SK-N-SH (cell line): ENCODE measurements around the gene TRPT1.

Experiments
- EZH2phosphoT487 ChIP-seq: fragments of 200-600 bp; sonication (generic); IDR thresholded peaks from 2 replicates; pipeline ENCODE4 v1.6.1; 2017; ENCODE audit warnings: low read depth, mixed run types, mild to moderate bottlenecking, antibody characterized with exemption, moderate library complexity, borderline replicate concordance
- FOSL2 ChIP-seq: IDR thresholded peaks from 2 replicates; pipeline ENCODE4 v1.4.0; 2012; ENCODE audit warnings: low read depth, mild to moderate bottlenecking, moderate library complexity, borderline replicate concordance
- GABPA ChIP-seq: IDR thresholded peaks from 2 replicates; pipeline ENCODE4 v1.4.0; 2012; ENCODE audit warnings: low read depth, mild to moderate bottlenecking
- MXI1 ChIP-seq: IDR thresholded peaks from 2 replicates; pipeline ENCODE4 v1.6.1; 2012; ENCODE audit warnings: mild to moderate bottlenecking, low read depth, low read length, improper control_type of control experiment
- POLR2AphosphoS5 ChIP-seq: IDR thresholded peaks from 2 replicates; pipeline ENCODE4 v1.6.1; 2012; ENCODE audit warnings: low read depth, low read length
- TAF1 ChIP-seq: IDR thresholded peaks from 2 replicates; pipeline ENCODE4 v1.6.1; 2012; ENCODE audit warnings: low read depth, mild to moderate bottlenecking, low read length, moderate library complexity, borderline replicate concordance
- TF ChIP-seq, protein P1 (sequence below): IDR thresholded peaks from 2 replicates; pipeline ENCODE4 v1.4.0; 2012; ENCODE audit warnings: low read depth
- TF ChIP-seq, protein P2 (sequence below): IDR thresholded peaks from 2 replicates; pipeline ENCODE4 v1.6.1; 2012; ENCODE audit warnings: mild to moderate bottlenecking, low read depth, low read length, moderate library complexity
- TF ChIP-seq, protein P3 (sequence below): fragments of 200-600 bp; sonication (generic); IDR thresholded peaks from 2 replicates; pipeline ENCODE4 v1.6.1; 2017; ENCODE audit warnings: antibody characterized with exemption, mild to moderate bottlenecking, moderate library complexity

DNA sequence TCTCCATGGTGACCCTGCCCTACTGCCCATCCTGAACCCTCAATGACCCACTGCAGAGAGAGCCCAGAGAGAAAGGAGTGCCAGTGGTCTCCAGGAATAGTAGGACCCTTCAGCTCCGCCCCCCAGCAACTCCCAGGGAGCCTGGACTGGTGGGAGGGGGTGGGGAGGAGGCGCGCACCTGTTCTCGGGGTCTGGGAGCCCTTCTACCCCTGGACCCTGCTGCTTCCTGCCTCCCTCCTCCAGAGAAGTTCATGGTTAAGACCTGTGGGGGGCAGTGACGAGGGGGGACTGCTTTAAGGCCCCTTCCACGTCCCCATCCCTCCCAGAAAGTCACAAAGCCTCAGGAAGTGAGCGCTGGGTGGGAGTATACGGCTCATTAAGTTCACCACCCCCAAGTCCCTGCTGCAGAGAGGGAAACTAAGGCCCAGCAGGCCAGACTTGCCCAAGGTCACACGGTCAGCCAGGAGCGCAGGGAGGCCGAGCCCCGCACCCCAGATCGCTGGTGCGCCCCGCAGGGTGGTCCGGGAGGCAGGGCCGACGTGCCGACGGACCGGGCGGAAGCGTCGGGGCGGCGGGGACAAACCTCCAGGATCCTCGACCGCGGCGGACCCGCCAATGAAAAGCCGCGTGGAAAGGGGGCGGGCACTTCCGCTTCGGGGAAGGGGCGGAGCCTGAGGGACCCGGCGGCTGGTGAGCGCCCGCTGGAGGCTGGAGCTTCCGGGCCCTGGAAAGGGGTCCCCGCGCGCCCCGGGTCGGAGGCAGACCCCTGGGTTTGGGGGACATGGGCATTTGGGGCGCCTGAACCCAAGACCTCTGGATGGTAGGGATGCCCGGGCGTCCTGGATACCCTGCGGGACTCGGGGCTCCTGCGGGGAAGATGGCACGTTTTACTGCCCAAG is at the start of gene TRPT1, which contains the start of gene NUDT22:
- TF ChIP-seq, protein P1, sequence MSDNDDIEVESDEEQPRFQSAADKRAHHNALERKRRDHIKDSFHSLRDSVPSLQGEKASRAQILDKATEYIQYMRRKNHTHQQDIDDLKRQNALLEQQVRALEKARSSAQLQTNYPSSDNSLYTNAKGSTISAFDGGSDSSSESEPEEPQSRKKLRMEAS: peak; percentile 73
- TF ChIP-seq POLR2AphosphoS5 (peak; percentile 91), EZH2phosphoT487 (no peak), MXI1 (peak; percentile 59), FOSL2 (no peak), GABPA (peak; percentile 78), TAF1 (peak; percentile 64; the same call in 1 of the 2 replicates)
- TF ChIP-seq, protein P2, sequence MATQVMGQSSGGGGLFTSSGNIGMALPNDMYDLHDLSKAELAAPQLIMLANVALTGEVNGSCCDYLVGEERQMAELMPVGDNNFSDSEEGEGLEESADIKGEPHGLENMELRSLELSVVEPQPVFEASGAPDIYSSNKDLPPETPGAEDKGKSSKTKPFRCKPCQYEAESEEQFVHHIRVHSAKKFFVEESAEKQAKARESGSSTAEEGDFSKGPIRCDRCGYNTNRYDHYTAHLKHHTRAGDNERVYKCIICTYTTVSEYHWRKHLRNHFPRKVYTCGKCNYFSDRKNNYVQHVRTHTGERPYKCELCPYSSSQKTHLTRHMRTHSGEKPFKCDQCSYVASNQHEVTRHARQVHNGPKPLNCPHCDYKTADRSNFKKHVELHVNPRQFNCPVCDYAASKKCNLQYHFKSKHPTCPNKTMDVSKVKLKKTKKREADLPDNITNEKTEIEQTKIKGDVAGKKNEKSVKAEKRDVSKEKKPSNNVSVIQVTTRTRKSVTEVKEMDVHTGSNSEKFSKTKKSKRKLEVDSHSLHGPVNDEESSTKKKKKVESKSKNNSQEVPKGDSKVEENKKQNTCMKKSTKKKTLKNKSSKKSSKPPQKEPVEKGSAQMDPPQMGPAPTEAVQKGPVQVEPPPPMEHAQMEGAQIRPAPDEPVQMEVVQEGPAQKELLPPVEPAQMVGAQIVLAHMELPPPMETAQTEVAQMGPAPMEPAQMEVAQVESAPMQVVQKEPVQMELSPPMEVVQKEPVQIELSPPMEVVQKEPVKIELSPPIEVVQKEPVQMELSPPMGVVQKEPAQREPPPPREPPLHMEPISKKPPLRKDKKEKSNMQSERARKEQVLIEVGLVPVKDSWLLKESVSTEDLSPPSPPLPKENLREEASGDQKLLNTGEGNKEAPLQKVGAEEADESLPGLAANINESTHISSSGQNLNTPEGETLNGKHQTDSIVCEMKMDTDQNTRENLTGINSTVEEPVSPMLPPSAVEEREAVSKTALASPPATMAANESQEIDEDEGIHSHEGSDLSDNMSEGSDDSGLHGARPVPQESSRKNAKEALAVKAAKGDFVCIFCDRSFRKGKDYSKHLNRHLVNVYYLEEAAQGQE: no peak
- TF ChIP-seq, protein P3, sequence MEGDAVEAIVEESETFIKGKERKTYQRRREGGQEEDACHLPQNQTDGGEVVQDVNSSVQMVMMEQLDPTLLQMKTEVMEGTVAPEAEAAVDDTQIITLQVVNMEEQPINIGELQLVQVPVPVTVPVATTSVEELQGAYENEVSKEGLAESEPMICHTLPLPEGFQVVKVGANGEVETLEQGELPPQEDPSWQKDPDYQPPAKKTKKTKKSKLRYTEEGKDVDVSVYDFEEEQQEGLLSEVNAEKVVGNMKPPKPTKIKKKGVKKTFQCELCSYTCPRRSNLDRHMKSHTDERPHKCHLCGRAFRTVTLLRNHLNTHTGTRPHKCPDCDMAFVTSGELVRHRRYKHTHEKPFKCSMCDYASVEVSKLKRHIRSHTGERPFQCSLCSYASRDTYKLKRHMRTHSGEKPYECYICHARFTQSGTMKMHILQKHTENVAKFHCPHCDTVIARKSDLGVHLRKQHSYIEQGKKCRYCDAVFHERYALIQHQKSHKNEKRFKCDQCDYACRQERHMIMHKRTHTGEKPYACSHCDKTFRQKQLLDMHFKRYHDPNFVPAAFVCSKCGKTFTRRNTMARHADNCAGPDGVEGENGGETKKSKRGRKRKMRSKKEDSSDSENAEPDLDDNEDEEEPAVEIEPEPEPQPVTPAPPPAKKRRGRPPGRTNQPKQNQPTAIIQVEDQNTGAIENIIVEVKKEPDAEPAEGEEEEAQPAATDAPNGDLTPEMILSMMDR: peak; percentile 16
